ENCODE data around the gene NUP50.

NUP50 gene

DNA sequence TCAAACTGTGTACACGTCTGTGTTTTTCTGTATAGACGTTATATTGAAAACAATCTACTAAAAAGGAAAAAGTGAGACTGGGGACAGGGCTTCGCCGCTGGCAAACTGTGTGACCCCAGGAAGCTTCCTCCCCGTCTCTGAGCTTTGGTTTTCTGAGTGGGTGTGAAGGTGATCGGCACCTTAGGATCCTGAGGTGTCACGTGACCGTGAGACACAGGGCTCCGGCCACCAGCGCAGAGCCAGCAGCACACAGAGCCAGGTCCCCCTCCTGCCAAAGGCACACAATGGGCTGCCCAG is 44.9 kb downstream of the NUP50 start:
- peak in 1 of 58 donors; percentile 81 for DNase-seq

DNA sequence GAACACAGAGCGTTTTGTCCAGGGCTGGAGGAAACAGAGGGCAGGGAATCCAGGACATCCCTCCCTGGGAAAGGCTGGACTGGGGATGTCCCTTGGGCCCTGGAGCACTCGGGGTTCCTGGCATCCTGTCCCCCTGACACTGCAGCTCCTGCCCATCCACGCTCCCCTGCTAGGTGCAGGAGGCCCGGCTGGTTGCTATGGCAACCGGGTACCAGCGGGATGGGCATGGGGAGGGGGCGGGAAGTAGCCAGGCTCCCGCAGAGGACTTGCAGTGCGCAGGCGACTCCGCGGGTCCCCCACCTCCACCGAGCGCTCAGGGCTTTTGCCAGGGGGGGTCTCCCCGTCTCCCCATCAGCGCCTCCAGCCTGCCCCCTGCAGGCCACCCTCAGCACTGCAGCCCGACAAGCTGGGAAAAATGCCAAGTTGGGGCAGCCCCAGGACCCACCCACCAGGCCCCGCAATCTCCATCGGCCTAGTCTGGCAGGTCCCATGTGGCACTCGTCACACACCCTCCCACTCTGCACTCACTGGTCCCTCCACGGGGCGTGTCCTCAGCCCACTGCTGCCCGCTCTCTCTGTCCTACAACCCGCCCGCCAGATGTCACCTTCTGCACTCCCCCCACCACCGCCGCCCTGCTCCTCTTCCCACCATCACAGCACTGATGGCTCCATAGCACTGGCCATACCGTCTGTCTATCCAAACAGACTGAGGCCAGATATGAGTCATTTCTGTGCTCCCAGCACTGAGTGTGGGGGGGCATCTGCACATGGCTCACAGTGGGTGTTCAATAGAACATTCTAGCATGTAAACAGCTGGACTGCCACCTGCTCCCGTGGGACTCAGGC is 45.5 kb downstream of the NUP50 start:
- peak in 56 of 58 donors; percentile 41 to 95 (median 86) for DNase-seq

DNA sequence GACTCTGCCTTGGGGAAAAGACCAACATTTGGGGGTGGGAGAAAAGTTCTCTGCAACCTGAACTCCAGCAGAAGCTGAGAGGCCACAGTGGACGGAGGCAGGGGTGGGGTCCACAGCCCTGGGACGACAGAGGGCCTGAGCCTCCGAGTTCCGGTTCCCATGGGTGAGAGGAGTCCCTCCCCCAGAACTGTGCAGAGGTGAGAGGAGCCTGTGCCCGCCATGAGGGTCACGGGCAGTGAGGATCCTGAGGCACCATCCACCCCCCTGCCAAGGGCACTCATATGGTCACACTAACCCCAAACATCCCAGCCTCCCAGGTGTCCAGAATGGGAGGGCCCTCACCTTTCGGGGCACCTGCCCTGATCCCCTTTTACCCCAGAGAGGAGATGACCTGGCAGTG is 46.4 kb downstream of the NUP50 start:
- DNase-seq, result no peak

DNA sequence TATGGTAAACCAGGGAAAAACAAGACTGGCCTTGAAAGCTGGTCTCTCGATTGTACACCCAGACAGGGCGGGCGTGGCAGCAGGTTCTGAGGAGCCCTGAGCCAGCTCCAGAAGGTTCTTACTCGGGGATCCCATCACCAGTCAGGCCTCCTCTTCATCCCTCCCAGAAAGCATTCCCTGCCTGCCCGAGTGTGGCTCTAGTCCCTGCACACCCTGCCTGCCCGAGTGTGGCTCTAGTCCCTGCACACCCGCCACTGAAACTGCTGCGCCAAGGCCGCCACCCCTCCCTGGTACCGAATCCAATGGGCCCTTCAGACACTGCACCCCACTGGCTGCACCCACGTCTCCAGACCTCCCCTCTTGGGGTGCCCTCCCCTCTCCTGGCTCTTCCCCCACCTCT is 46.9 kb downstream of the NUP50 start:
- peak in 11 of 58 donors; percentile 17 to 58 (median 27) for DNase-seq

DNA sequence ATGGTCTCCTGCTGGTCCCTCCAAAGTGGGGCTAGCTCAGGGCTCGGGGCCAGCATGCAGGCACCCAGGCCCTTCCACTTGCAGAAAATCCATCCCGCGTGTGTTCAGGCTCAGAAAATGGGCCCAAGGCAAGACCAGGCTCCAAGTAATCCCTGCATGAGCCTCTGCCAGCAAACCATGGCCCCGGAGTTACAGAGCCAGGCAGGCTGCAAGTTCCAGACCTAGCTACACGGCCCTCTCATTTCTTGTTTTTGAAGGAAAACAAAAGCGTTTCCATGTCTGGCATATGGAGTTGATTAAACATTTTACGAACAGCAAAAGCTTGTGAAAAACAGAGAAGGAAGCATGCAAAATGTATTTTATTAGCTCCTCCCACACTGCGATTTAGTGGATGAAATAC is 47.3 kb downstream of the NUP50 start:
- DNase-seq, result peak in 1 of 58 donors; percentile 37

DNA sequence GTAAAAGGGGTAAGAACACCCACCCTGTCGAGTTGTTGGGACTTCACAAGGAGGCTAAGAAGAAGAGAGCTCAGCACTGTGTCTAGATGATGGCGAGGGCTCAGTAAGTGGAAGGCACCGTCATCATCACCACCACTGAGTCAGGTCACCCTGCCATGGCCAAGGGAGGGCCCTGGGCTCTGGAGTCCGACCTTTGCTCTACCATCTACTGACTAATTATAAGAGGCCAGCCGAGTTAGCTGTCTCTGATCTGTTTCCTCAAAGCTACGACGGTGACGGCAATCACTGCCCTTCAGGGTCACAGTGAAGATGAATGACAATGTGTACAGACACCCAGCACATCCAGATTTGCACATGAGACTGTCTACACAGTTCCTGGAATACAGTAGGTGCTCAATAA is 47.7 kb downstream of the NUP50 start:
- no peak for DNase-seq

DNA sequence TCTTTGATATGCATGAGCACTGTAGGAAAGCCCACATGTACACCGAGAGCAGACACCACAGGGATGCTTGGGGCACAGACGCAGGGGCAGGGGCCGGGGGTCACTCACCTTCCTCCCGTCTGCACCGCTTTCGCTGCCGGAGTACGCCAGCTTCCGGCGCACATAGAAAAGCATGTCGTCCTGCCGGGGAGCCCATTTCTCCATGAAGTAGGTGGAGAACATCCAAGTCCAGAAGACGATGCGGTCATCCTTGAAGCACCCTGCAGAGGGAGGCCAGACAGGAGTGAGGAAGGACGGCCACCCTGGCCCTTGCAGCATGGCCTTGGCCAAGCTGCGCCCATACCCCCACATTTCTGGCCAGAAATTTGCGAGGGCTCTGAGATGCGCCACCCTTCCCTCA is 48.1 kb downstream of the NUP50 start:
- DNase-seq, result peak in 1 of 58 donors; percentile 46

DNA sequence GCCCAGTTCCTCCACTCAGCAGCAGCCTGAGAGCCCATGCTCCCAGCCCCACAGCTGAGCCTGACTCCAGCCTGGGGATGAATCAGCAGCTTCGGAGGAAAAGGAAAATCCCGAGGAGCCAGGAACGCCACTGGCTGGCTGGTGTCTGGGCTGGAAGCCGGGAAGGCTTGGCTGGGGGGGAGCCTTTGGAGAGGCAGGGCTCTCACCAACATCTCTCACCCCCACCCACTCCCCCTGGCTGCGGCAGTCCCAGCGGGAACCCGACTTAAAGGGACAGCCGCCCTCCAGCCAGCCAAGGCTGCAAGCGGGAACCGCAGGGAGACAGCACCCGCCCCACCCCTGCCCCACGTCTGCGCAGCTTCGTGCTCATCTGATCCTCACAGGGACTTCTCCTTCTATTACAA is 48.6 kb downstream of the NUP50 start:
- DNase-seq, result peak in 57 of 58 donors; percentile 47 to 97 (median 89)

DNA sequence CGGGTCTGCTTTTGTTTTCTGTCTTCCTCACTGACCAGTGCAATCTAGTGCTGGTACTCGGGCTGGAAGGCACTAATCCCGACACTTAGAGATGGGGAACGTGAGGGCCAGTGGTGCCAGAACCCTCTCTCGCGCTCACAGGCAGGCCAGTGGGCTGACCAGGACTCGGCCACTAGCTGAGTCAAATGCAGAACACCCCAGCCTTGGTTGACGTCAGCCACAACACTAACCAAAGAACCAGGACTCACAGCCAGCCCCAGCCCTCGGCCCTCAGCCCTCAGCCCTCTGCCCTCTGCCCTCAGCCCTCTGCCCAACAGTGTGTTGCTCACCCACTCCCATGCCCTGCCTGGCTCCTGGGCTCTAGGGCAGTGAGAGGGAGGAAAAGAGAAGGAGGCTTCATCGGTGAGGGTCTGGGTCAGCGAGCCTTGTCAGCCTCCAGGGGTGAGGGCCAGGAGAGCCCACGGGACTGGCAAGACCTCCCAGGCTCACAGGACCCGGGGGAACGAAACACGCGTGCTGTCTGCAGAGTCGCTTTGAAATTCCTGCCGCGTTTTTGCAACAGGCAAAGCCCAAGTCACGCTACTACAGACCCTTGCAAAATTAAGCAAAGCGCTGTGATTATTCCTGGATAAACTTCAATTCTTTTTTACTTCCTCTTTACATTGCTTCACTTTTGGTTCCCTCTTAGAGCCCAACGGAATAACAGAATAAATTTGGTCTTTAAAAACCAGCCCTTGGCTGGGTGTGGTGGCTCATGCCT is 49.4 kb downstream of the NUP50 start:
- DNase-seq, result peak in 41 of 58 donors; percentile 14 to 68 (median 52)

DNA sequence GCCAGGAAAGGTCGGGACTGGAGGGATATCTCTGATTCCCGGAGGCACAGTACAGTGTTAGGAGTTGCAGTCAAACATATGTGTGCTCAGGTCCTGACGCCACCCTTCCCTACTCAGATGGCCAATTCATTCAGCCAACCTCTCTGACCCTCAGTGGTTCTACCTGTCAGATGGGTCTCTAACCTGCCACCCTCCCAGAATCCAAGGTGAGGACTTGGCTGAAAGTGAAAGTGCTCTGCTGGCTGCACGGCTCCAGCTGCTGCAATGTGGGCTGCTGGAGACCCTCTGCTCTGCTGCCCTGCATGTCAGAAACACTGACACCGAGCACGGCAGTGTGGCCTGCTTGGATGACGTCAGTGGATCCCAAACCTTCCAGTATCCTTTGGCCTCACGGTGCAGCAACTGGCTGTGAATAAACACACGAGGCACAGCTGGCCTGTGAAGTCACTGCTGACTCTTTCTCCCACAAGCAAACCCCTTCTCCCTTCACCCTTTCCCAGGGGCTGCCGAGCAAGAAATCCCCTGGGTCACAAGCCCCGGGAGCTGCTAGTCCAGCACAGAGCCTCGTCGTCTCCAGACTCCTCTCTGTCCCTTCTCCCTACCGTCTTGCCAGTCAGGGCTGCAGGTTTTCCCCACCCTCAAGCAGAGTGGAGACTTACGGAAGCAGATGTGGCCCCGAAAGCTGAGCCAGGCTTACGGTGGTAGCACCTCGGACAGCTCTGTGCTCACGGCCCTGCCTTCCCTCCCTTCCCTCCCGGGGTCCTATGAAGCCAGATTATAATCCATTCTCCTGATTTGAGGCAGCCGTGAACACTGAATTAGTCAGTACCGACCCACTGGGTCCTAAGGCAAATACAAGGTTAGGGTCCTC is 52.6 kb downstream of the NUP50 start:
- peak in 8 of 58 donors; percentile 17 to 54 (median 35) for DNase-seq

DNA sequence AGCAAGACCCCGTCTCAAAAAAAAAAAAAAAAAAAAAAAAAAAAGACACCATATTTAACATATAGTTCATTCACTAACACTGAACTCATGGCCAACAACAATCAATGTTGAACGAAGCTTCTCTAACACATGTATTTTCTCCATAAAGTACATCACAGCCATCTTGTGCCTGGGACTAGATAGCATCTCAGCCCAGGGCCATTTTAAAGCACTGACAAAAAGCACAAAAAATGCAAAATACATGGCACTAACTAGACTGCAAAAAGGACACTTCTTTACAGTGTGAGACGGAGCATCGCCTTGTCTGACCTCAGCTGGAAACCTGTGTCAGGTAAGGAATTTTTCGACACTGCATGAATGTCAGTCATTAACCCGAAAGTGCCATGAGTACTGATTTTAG is 53.6 kb downstream of the NUP50 start:
- no peak for DNase-seq

DNA sequence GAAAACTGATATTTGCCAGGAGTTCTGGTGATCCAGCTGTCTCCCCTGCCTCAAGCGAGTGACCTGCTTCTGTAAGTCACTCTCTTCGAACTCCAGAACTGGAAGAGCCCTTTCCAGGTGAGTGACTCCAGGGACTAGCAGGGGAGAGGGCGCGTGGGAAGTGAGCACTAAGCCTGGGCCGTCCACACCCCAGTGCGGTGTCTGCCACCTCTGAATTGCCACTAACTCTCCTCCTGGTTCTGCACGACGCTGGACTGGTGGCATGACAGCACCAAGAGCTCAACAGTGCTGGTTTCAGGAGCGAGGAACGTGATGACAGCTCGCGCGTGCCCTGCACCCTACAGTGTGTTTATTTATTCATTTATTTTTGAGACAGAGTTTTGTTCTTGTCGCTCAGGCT is 54.1 kb downstream of the NUP50 start:
- DNase-seq, result no peak

DNA sequence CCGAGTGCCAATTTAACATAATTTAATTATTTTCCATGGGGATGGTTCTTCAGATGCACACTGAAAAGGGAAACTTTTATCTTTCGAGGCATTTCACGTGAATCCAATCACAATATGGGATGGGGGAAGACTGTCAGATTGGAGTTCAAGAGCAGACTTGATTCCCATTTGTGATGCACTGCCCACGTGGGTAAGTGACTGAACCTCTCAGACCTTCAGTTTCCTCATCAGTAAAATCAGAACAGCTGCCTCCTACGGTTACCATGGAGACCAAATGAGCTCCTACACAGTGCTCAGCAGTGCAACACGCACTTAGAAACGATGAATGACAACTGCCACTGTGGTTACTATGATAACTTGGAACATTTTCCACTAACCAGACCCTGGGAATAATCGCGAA is 55.3 kb downstream of the NUP50 start:
- DNase-seq, result peak in 10 of 58 donors; percentile 14 to 42 (median 34)

DNA sequence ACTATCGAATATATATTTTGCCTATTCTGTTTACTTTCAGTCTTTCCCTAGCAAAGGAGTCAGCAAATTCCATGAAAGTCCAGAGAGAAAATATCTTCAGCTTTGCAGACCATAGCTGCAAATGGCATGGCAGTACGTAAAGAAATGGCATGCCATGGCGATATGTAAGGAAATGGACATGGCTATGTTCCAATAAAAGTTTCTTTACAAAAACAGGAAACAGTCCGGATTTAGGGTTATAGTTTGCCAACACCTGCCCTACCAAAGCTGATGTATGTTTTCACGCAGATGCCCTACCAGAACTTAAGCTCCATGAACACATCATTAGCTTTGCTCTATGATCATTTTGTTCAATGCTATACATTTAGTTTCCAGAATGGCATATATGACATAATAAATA is 57.5 kb downstream of the NUP50 start:
- no peak for DNase-seq

DNA sequence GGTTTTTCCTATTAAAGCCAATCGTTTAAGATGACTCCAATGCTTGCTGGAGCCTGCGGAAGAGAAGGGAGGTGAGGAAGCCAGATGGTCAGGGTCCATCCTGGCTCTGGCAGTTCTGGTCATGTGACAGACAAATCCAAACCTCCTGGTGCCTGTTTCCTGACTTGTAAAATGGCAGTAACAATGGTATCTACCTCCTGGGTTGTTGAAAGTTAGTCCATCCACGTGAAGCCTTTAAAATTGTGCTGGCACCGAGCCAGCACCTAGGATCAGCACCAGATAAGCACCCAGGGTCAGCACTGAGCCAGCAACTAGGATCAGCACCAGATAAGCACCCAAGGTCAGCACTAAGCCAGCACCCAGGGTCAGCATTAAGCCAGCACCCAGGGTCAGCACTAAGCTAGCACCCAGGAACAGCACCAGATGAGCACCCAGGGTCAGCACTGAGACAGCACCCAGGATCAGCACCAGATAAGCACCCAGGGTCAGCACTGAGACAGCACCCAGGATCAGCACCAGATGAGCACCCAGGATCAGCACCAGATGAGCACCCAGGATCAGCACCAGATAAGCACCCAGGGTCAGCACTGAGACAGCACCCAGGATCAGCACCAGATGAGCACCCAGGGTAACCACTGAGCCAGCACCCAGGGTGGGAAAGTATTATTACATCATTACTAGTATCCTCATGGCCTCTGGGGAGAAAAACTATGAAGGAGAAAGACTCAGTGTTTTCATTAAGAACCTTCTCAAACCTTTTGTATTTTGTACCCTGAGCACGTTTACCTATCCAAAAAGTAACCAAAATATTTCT is 59.8 kb downstream of the NUP50 start:
- peak in 1 of 58 donors; percentile 19 for DNase-seq

DNA sequence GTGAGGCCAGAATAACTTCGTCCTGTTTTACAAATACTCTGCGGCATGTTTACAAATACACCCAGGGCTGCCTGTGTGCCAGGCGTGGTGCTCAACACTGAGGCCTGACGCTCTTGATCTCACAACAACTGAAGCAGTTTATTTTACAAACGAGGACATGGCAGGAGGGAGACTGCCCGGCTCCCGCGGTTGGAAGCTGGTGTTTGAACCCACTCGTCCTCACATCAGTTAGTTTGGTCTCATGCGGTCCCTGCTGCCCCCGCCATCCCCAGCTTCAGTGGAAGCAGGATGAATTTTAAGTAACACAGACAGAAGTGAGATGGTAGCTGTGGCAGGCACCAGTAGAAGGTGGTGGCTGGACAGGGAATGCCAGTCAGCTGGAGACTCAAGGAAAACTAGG is 60.6 kb downstream of the NUP50 start:
- DNase-seq, result peak in 15 of 58 donors; percentile 23 to 64 (median 46)

DNA sequence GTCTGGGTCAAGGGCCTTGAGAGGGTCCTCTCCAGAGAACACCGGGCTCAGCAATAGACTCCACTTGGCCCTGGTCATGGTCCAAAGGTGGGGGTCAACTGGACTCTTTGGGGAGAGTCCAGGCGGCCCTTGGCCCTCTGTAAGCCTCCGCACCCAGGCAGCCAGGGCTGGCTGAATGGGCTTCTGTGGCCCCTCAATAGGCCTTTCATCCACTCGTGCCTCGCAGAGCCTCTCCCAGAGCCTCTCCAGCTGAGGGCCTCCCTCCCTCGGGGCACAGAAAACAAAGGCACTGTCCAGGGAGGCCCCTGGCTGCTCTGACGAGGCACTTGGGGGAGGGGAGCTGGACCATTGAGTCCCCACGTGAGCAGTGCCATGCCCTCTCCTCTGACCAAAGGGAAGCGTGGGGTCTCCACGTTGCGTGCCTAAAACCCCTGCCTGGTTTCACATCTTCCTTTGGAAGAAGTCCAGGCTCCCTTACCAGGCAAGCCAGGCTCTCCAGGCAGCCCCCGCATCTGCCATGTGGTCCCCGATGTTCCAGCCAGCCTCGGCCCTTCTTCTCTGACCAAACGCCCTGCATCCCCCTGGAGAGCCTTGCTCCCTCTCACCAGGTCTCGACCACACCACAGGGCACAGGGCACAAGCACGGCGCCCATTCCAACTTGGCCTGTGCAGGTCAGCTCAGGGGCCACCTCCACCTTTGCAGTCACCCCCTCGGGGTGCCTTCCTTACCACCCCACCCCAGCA is 61.4 kb downstream of the NUP50 start:
- peak in 56 of 58 donors; percentile 41 to 98 (median 84) for DNase-seq

DNA sequence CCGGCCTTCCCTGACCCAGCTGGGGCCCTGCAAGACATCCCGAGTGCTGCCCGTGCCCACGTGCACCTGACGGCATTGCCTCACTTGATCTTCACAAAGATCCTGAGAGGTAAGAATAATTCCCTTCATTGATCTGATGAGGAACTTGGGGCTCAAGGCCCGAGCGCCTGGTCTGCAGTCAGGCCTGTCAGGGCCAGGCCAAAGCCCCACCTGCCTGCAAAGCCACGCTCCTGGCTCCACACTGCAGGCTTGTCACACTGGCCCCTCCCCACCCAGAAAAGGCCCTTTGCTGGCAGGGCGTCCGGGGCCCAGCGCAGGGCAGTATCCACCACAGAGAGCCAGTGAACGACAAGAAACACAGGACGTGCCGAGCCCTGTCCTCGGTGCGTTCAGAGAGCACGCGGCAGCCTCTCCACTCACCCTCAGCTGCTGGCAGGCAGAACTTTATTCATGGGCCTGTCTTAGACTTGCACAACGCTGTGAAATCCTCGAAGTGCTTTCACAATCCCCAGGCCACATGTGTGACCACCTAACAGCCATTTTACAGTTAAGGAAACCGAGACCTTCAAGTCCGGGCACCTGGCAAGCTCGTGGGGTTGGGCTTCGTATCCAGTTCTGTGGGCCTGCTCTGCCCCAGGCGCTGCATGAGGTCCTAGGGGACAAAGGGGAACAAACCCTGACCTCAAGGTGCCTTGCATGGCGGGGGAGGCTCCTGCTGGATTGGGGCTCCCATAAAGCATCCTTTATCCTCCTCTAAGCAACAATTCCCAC is 62.2 kb downstream of the NUP50 start:
- peak in 32 of 58 donors; percentile 29 to 85 (median 48) for DNase-seq

Data from anterior cingulate cortex (tissue), 58 donors.